NT2/D1 (cell line): Measurements from ENCODE around the gene RINL.

Source experiments
- DNase-seq: peaks from one replicate; pipeline ENCODE4 v3.0.0-alpha.2; 2011; ENCODE audit warnings: low read depth, low spot score
- H3K27me3 ChIP-seq: 2 replicates; pipeline ENCODE4 v1.6.0; 2011; ENCODE audit warnings: mild to moderate bottlenecking; ENCODE audit not compliant: insufficient read length, insufficient read depth
- H3K36me3 ChIP-seq: 2 replicates; pipeline ENCODE4 v1.6.1; 2011; ENCODE audit warnings: mild to moderate bottlenecking, low read length, mixed read lengths; ENCODE audit not compliant: insufficient read depth, insufficient read length
- H3K4me1 ChIP-seq: 2 replicates; pipeline ENCODE4 v1.5.1; 2011; ENCODE audit not compliant: insufficient read depth, insufficient read length
- H3K4me3 ChIP-seq: 2 replicates; pipeline ENCODE4 v1.5.1; 2011; ENCODE audit warnings: low read depth; ENCODE audit not compliant: insufficient read length
- H3K9ac ChIP-seq: 2 replicates; pipeline ENCODE4 v1.6.0; 2011; ENCODE audit warnings: low read depth; ENCODE audit not compliant: insufficient read length
- H3K9me3 ChIP-seq: 2 replicates; pipeline ENCODE4 v1.5.1; 2011; ENCODE audit warnings: mild to moderate bottlenecking, low read length; ENCODE audit not compliant: insufficient read depth
- SUZ12 ChIP-seq: IDR thresholded peaks from 2 replicates; pipeline ENCODE4 v1.6.1; 2011; ENCODE audit not compliant: insufficient read length, insufficient read depth; ENCODE audit errors: extremely low read depth
- YY1 ChIP-seq: IDR thresholded peaks from 2 replicates; pipeline ENCODE4 v1.6.1; 2011; ENCODE audit not compliant: insufficient read length, insufficient read depth
- ZNF274 ChIP-seq: IDR thresholded peaks from 2 replicates; pipeline ENCODE4 v1.6.1; 2011; ENCODE audit warnings: mild to moderate bottlenecking, low read depth, low read length

Gene RINL

GRCh38 chr19:38877781-38878574 lies at the start of gene RINL:
TSS of gene RINL (minus strand) at chr19:38878275. CDS start at chr19:38876742, 1,533 bp downstream.
- no peak for DNase-seq
- Histone ChIP-seq H3K4me3 (no peak within 1 kb of the TSS), H3K9ac (no peak within 1 kb of the TSS), H3K4me1 (peaks cover 9% of the 10 kb centered on the region), H3K27me3 (no peaks in the 10 kb centered on the region), H3K9me3 (no peaks in the 10 kb centered on the region), H3K36me3 (no peaks in the 10 kb centered on the region)
- TF ChIP-seq SUZ12 (no peak), ZNF274 (no peak), YY1 (no peak)

- Histone ChIP-seq H3K9me3 (no peaks in the 10 kb centered on the region), H3K36me3 (peaks cover 56% of the 10 kb centered on the region), H3K4me3 (no peak overlapping the region), H3K4me1 (no peaks in the 10 kb centered on the region), H3K9ac (no peak overlapping the region), H3K27me3 (no peaks in the 10 kb centered on the region)
- TF ChIP-seq YY1 (no peak), SUZ12 (no peak), ZNF274 (no peak)
- DNase-seq = no peak
Measured at GRCh38 chr19:38924388-38924787, 46.3 kb upstream of the RINL start.

- no peak overlapping the region for H3K4me3 ChIP-seq
- no peaks in the 10 kb centered on the region for H3K27me3 ChIP-seq
- peaks cover 3% of the 10 kb centered on the region for H3K4me1 ChIP-seq
- TF ChIP-seq ZNF274 (no peak), YY1 (no peak), SUZ12 (no peak)
- DNase-seq = no peak
- H3K9ac ChIP-seq = no peak overlapping the region
- H3K36me3 ChIP-seq = peaks cover 52% of the 10 kb centered on the region
- H3K9me3 ChIP-seq = no peaks in the 10 kb centered on the region
Measured at GRCh38 chr19:38922482-38922881, 44.4 kb upstream of the RINL start.

DNA sequence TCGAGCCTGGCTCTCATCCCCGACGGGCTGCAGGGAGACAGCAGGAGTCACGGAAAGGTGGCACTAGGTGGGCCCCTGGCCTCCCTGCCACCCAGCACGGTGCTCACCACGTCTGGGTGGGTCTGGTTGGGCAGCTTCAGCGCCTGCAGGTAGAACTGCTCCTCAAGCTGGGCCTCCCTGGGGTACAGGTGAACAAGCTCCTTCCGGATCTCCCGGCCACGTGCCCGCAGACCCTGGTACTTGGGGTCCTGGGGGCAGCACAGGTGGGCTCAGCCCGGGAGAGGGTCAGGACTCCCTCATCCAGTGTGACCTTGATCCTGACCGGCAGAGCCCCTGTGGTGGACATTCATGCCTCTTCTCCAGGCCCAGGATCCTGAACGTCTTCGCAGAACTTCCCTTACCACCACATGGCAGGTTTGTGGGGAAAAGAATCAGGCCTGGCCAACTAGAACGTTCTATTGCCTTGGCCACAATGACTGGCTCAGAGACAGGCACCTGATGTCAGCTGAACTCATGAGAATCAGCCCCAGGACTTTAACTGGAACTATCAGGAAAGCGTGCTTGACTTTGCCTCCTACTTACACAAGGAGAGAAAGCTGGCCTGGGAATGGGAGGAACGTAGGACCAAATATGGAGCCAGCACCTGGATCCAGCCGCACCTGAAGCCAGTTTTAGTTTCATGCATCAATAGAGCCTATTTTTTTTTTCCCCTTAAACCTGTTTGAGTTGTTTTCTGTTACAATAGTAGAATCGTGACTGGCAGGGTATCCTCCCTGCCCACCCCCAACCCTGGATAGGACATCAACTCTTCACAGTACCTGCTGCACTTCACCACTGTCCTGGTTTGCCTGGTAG lies 43.6 kb upstream of the RINL start:
- H3K9ac ChIP-seq = no peak overlapping the region
- peaks cover 47% of the 10 kb centered on the region for H3K36me3 ChIP-seq
- H3K4me3 ChIP-seq = no peak overlapping the region
- peaks cover 3% of the 10 kb centered on the region for H3K4me1 ChIP-seq
- H3K9me3 ChIP-seq = no peaks in the 10 kb centered on the region
- no peak for DNase-seq
- H3K27me3 ChIP-seq = no peaks in the 10 kb centered on the region
- TF ChIP-seq YY1 = no peak
- no peak for TF ChIP-seq SUZ12

- H3K27me3 ChIP-seq = no peaks in the 10 kb centered on the region
- DNase-seq = no peak
- H3K4me3 ChIP-seq = no peak overlapping the region
- H3K36me3 ChIP-seq = peaks cover 46% of the 10 kb centered on the region
- H3K4me1 ChIP-seq = peaks cover 3% of the 10 kb centered on the region
- TF ChIP-seq SUZ12 (no peak), YY1 (no peak)
- no peaks in the 10 kb centered on the region for H3K9me3 ChIP-seq
- no peak overlapping the region for H3K9ac ChIP-seq
Measured at GRCh38 chr19:38920602-38921419, 42.7 kb upstream of the RINL start.

- Histone ChIP-seq H3K9ac (no peak overlapping the region), H3K36me3 (peaks cover 38% of the 10 kb centered on the region), H3K9me3 (no peaks in the 10 kb centered on the region), H3K4me1 (peaks cover 3% of the 10 kb centered on the region), H3K4me3 (no peak overlapping the region), H3K27me3 (no peaks in the 10 kb centered on the region)
- no peak for DNase-seq
- no peak for TF ChIP-seq SUZ12
- TF ChIP-seq ZNF274 = no peak
- TF ChIP-seq YY1 = no peak
Measured at GRCh38 chr19:38919837-38920601, 41.9 kb upstream of the RINL start.
